ENCODE data around the gene PIK3C2G.
"Not testable (repeated sequence)": the region's sequence is repeated elsewhere in the genome, so short reads cannot be mapped to it uniquely, and the experiment has no call there.

Gene PIK3C2G

GRCh38 chr12:18655351-18655750 lies 394.0 kb downstream of the PIK3C2G start:
- no peak overlapping the region for H3K4me3 ChIP-seq (ENCODE audit: low read depth, low read length)
- DNase-seq (ENCODE audit: low read depth): no peak

- no peak overlapping the region for H3K4me3 ChIP-seq (ENCODE audit: low read depth, low read length)
Measured at GRCh38 chr12:18658179-18658578, 396.9 kb downstream of the PIK3C2G start.

GRCh38 chr12:18658829-18659228 lies 397.5 kb downstream of the PIK3C2G start:
- no peak for DNase-seq (ENCODE audit: low read depth)
- H3K4me3 ChIP-seq (ENCODE audit: low read depth, low read length): no peak overlapping the region

More at GRCh38 chr12:18658179-18658578, 396.9 kb downstream of the PIK3C2G start:
- no peak for DNase-seq (ENCODE audit: low read depth)

- DNase-seq (ENCODE audit: low read depth): no peak
- no peak overlapping the region for H3K4me3 ChIP-seq (ENCODE audit: low read depth, low read length)
Measured at GRCh38 chr12:18676141-18676540, 414.8 kb downstream of the PIK3C2G start.

GRCh38 chr12:18676996-18677588 lies 415.8 kb downstream of the PIK3C2G start:
- DNase-seq (ENCODE audit: low read depth): no peak
- H3K4me3 ChIP-seq (ENCODE audit: low read depth, low read length): no peak overlapping the region

GRCh38 chr12:18681818-18682217 lies 420.5 kb downstream of the PIK3C2G start:
- no peak overlapping the region for H3K4me3 ChIP-seq (ENCODE audit: low read depth, low read length)
- no peak for DNase-seq (ENCODE audit: low read depth)

GRCh38 chr12:18683327-18684013 lies 422.2 kb downstream of the PIK3C2G start:
- H3K4me3 ChIP-seq (ENCODE audit: low read depth, low read length): no peak overlapping the region
- no peak for DNase-seq (ENCODE audit: low read depth)

- H3K4me3 ChIP-seq (ENCODE audit: low read depth, low read length): no peak overlapping the region
- DNase-seq (ENCODE audit: low read depth): no peak
Measured at GRCh38 chr12:18684430-18684829, 423.1 kb downstream of the PIK3C2G start.

GRCh38 chr12:18689771-18690170 lies 428.5 kb downstream of the PIK3C2G start:
- DNase-seq (ENCODE audit: low read depth): no peak
- H3K4me3 ChIP-seq (ENCODE audit: low read depth, low read length): no peak overlapping the region

- peak; percentile 57 for DNase-seq (ENCODE audit: low read depth)
- H3K4me3 ChIP-seq (ENCODE audit: low read depth, low read length): no peak overlapping the region
Measured at GRCh38 chr12:18690653-18691052, 429.3 kb downstream of the PIK3C2G start.

- not testable (repeated sequence) for H3K4me3 ChIP-seq (ENCODE audit: low read depth, low read length); DNase-seq (ENCODE audit: low read depth)
Measured at GRCh38 chr12:18693986-18694385, 432.7 kb downstream of the PIK3C2G start.

- DNase-seq (ENCODE audit: low read depth): no peak
- H3K4me3 ChIP-seq (ENCODE audit: low read depth, low read length): no peak overlapping the region
Measured at GRCh38 chr12:18696971-18697602, 435.8 kb downstream of the PIK3C2G start.

Measured in skeletal muscle cell (primary cell).